ENCODE measurements around the gene ORM2. TPM values are rescaled to one million over a fixed set of nuclear protein-coding genes. Genes with fewer than 3 reads are reported as not detected.

The ORM2 gene
- not detected in 2 replicates for polyA plus RNA-seq

DNA sequence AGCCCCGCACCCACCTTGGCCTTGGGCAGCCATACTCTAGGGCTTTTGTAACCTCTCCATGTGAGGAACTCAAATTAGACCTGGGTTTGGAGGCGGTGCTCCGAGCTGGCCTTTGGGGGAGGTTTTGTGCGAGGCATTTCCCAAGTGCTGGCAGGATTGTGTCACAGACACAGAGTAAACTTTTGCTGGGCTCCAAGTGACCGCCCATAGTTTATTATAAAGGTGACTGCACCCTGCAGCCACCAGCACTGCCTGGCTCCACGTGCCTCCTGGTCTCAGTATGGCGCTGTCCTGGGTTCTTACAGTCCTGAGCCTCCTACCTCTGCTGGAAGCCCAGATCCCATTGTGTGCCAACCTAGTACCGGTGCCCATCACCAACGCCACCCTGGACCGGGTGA is at the start of gene ORM2:
ORM2 (plus strand) TSS at position 245 of the 398 bp plus-strand sequence; CDS start at position 281, 36 bp downstream.

DNA sequence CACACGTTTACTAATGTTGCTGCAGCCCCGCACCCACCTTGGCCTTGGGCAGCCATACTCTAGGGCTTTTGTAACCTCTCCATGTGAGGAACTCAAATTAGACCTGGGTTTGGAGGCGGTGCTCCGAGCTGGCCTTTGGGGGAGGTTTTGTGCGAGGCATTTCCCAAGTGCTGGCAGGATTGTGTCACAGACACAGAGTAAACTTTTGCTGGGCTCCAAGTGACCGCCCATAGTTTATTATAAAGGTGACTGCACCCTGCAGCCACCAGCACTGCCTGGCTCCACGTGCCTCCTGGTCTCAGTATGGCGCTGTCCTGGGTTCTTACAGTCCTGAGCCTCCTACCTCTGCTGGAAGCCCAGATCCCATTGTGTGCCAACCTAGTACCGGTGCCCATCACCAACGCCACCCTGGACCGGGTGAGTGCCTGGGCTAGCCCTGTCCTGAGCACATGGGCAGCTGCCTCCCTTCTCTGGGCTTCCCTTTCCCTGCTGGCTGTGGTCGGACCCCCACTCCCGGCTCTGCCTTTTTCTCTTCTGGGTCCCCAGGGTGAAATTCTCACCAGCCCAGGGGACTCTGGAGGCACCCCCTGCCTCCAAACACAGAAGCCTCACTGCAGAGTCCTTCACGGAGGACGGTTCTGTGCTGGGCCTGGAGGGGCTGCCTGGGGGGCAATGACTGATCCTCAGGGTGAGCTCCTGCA is 6.7 kb upstream of the ORM2 start, which contains the start of gene ORM1:
ORM1 (plus strand) TSS at position 268 of the 701 bp plus-strand sequence; CDS start at position 304, 36 bp downstream.

Other genes with a start within 250 kb of the ORM2 start
- not detected in 2 replicates for gene KIF12, start 230.6 kb upstream of the ORM2 start, polyA plus RNA-seq
- gene COL27A1, start 174.3 kb upstream of the ORM2 start, polyA plus RNA-seq, result 1.8 and 2.9 TPM in 2 replicates
- gene ORM1, start 6.8 kb upstream of the ORM2 start, polyA plus RNA-seq, result 1.4 and 3.5 TPM in 2 replicates
- gene AKNA, start 58.1 kb downstream of the ORM2 start, polyA plus RNA-seq, result 0.17 and 0.39 TPM in 2 replicates
- 2.0 TPM in 1 of 2 replicates, not detected in the other for gene WHRN, start 175.6 kb downstream of the ORM2 start, polyA plus RNA-seq